Left ventricle myocardium inferior (tissue), 1 donor: ENCODE results near the gene MAP4K1. TPM values are rescaled to one million over a fixed set of nuclear protein-coding genes. Genes with fewer than 3 reads are reported as not detected.
"Not testable (repeated sequence)": the region's sequence is repeated elsewhere in the genome, so short reads cannot be mapped to it uniquely, and the experiment has no call there.

ENCODE experiments used
- DNase-seq: peaks from one replicate; pipeline ENCODE4 v3.0.0-alpha.2; 2020
- H3K27ac ChIP-seq: fragments of 200-600 bp; replicated peaks from 2 replicates; pipeline ENCODE4 v1.8.0; 2021
- H3K27me3 ChIP-seq: fragments of 200-600 bp; 2 replicates; pipeline ENCODE4 v1.8.0; 2021; ENCODE audit warnings: low read depth
- H3K36me3 ChIP-seq: fragments of 200-600 bp; 2 replicates; pipeline ENCODE4 v1.8.0; 2021
- H3K4me1 ChIP-seq: fragments of 200-600 bp; 2 replicates; pipeline ENCODE4 v1.8.0; 2021
- H3K4me3 ChIP-seq: fragments of 200-600 bp; 2 replicates; pipeline ENCODE4 v1.8.0; 2021; ENCODE audit warnings: mild to moderate bottlenecking, moderate library complexity
- H3K9me3 ChIP-seq: fragments of 200-600 bp; replicated peaks from 2 replicates; pipeline ENCODE4 v1.8.0; 2021
- CTCF ChIP-seq: fragments of 200-600 bp; IDR thresholded peaks from 2 replicates; pipeline ENCODE4 v1.8.0; 2021; ENCODE audit warnings: antibody characterized with exemption, mild to moderate bottlenecking, borderline replicate concordance
- intact Hi-C: fragments of 100-400 bp; cut with micrococcal nuclease; formaldehyde crosslinking; loops from one replicate; pipeline ENCODE4 v1.11.0; 2022
- total RNA-seq: library from RNA; stranded (reverse); fragmentation: NEBNext Ultra II Directional; extraction: Animal tissue kit (Norgen Biotek cat#: 25700); gene quantifications from one replicate; pipeline ENCODE4 v1.2.1, GENCODE V29; 2021
- donor health status: DM: no; HTN: yes; CAD: no; lungs with severe emphysema.

The MAP4K1 gene
- total RNA-seq, 1 donor from 2014 or later, result 1.6 TPM

- Histone ChIP-seq H3K27ac (no peak overlapping the region), H3K36me3 (no peaks in the 10 kb centered on the region), H3K27me3 (no peaks in the 10 kb centered on the region), H3K4me3 (no peak overlapping the region), H3K9me3 (no peaks in the 10 kb centered on the region), H3K4me1 (no peaks in the 10 kb centered on the region)
- intact Hi-C loops, result no loop called here
- DNase-seq, result no peak
- no peak for TF ChIP-seq CTCF
Observed at GRCh38 chr19:38583219-38583984, 34.4 kb downstream of the MAP4K1 start.

DNA sequence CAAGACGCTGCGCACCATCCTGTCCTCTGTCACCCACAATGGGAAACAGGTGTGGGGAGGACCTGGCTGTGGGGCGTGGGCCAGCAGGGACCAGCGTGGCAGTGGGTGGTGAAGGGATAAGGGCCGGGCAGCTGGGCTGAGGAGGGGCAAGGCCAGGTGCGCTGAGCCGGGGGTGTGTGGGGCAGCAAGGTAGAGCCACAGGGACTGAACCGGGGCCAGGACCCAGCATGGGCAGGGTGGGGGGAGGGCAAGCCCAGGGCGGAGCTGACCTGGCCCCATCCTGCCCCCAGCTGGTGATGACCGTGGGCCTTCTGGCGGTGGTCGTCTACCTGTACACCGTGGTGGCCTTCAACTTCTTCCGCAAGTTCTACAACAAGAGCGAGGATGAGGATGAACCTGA is 37.7 kb downstream of the MAP4K1 start:
- no peak for TF ChIP-seq CTCF
- no peaks in the 10 kb centered on the region for H3K27me3 ChIP-seq
- no peaks in the 10 kb centered on the region for H3K9me3 ChIP-seq

DNA sequence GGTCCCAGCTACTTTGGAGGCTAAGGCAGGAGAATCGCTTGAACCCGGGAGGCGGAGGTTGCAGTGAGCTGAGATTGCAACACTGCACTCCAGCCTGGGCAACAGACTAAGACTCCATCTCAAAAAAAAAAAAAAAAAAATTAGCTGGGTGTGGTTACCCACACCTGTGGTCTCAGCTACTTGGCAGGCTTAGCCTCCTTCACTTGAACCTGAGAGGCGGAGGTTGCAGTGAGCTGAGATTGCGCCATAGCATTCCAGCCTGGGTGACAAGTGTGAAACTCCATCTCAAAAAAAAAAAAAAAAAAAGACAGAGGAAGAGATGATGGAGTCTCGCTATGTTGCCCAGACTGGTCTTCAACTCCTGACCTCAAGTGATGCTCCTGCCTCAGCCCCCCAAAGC is 38.4 kb downstream of the MAP4K1 start:
- H3K36me3 ChIP-seq, intact Hi-C loops, H3K4me1 ChIP-seq, H3K9me3 ChIP-seq, H3K4me3 ChIP-seq, DNase-seq, H3K27ac ChIP-seq, H3K27me3 ChIP-seq: not testable (repeated sequence)

More for the DNA sequence above, 37.7 kb downstream of the MAP4K1 start:
- H3K36me3 ChIP-seq, result no peaks in the 10 kb centered on the region
- DNase-seq, result no peak
- no peak overlapping the region for H3K27ac ChIP-seq
- intact Hi-C loops, result no loop called here
- no peaks in the 10 kb centered on the region for H3K4me1 ChIP-seq
- H3K4me3 ChIP-seq, result no peak overlapping the region

- Histone ChIP-seq H3K27ac (no peak overlapping the region), H3K4me3 (no peak overlapping the region), H3K4me1 (no peaks in the 10 kb centered on the region), H3K9me3 (no peaks in the 10 kb centered on the region), H3K36me3 (no peaks in the 10 kb centered on the region), H3K27me3 (no peaks in the 10 kb centered on the region)
- DNase-seq, result no peak
- intact Hi-C loops, result no loop called here
- no peak for TF ChIP-seq CTCF
Observed at GRCh38 chr19:38577826-38578225, 39.9 kb downstream of the MAP4K1 start.

GRCh38 chr19:38571682-38572081 is 46.1 kb downstream of the MAP4K1 start:
- no peak for TF ChIP-seq CTCF
- Histone ChIP-seq H3K4me1 (no peaks in the 10 kb centered on the region), H3K27ac (no peak overlapping the region), H3K4me3 (no peak overlapping the region), H3K27me3 (peaks cover 28% of the 10 kb centered on the region), H3K36me3 (no peaks in the 10 kb centered on the region), H3K9me3 (no peaks in the 10 kb centered on the region)
- no peak for DNase-seq
- intact Hi-C loops, result no loop called here

DNA sequence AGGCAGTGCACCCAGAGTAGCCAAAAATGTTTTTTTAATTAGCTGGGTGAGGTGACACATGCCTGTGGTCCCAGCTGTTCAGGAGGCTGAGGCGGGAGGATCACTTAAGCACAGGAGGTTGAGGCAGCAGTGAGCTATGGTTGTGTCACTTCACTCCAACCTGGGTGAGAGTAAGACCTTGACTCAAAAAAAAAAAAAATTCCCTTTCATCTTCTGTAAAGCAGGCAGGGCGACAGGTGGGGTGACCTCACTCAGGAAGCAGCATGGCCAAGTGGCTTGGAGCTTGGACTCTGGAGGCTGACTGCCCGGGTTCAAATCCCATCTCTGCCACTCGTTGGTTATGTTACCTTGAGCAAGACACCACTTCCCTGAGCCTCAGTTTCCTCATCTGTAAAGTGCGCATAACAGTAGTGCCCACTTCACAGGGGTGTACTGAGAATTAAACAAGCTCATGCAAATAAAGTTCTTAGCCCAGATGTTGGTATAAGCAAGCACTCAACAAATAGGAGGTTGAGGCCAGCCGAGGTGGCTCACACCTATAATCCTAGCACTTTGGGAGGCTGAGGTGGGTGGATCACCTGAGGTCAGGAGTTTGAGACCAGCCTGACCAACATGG is 48.3 kb downstream of the MAP4K1 start:
- peaks cover 48% of the 10 kb centered on the region for H3K27me3 ChIP-seq
- no peaks in the 10 kb centered on the region for H3K36me3 ChIP-seq
- no peak overlapping the region for H3K27ac ChIP-seq

More for the DNA sequence above, 48.3 kb downstream of the MAP4K1 start:
- Histone ChIP-seq H3K9me3 (no peaks in the 10 kb centered on the region), H3K4me3 (no peak overlapping the region), H3K4me1 (peaks cover 2% of the 10 kb centered on the region)
- intact Hi-C loops, result no loop called here
- DNase-seq, result no peak
- TF ChIP-seq CTCF, result no peak
